ACHN (cell line): ENCODE results near the gene TNNC1.

Source experiments
- DNase-seq: peaks from one replicate; pipeline ENCODE4 v3.0.0-alpha.2; 2015
- in situ Hi-C: cut with HindIII; loops from 2 replicates; pipeline ENCODE4 v1.10.0; 2017; ENCODE audit warnings: low sequenced_read_pairs, low pct_ligation_motif_present, low pct_unique_long_range_greater_than_20kb

Gene TNNC1

DNA sequence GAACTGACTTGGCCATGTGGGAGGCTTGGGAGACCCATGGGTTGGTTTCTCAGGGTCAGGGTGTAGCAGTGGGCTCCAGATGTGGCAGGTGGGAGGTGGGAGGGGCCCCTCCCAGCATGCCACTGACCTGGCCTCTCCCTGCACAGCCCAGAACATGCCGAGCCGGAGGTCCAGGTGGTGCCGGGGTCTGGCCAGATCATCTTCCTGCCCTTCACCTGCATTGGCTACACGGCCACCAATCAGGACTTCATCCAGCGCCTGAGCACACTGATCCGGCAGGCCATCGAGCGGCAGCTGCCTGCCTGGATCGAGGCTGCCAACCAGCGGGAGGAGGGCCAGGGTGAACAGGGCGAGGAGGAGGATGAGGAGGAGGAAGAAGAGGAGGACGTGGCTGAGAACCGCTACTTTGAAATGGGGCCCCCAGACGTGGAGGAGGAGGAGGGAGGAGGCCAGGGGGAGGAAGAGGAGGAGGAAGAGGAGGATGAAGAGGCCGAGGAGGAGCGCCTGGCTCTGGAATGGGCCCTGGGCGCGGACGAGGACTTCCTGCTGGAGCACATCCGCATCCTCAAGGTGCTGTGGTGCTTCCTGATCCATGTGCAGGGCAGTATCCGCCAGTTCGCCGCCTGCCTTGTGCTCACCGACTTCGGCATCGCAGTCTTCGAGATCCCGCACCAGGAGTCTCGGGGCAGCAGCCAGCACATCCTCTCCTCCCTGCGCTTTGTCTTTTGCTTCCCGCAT lies 33.4 kb upstream of the TNNC1 start:
- in situ Hi-C loops, result no loop called here
- DNase-seq, result no peak

DNA sequence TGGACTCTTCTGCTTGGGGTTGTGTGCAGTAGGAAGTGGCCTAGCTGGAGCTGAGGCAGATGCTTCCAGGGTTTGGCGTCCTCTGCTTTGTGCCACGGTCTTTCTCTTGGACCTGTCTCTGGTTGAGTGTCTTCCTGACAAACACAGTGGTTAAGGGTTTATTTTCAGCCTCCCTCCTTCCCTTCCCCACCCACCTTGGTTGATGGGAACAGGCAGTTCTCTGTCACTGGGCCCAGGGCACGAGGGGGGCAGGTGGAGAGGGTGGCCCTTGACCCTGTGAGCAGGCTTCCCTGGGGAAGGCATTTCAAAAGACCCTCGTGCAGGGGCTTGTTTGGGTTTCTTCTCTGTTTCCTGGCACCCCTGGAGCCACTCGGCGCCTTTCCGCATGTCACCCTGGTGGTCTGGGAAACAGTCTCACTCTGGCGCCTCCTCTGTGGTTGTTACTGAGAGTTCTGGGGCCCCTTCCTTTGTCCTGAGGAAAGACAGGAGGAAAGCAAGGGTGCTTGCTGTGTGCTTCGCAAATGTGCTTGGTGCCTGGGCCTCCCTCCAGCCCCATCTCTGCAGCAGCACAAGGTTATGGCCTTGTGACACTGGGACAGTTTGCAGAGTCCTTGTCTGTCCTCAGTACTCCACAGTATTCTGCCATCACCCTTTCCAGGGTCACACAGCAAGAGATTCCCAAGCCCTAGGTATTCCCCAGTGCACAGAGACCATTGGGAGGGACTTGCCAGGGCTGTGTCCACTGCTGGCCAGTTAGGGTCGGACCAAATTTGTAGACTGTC lies 31.0 kb upstream of the TNNC1 start:
- no peak for DNase-seq
- in situ Hi-C loops, result no loop called here

GRCh38 chr3:52483577-52484381 lies 29.9 kb upstream of the TNNC1 start:
- no peak for DNase-seq
- in situ Hi-C loops, result no loop called here

GRCh38 chr3:52483081-52483480 lies 29.2 kb upstream of the TNNC1 start:
- in situ Hi-C loops, result no loop called here
- no peak for DNase-seq

DNA sequence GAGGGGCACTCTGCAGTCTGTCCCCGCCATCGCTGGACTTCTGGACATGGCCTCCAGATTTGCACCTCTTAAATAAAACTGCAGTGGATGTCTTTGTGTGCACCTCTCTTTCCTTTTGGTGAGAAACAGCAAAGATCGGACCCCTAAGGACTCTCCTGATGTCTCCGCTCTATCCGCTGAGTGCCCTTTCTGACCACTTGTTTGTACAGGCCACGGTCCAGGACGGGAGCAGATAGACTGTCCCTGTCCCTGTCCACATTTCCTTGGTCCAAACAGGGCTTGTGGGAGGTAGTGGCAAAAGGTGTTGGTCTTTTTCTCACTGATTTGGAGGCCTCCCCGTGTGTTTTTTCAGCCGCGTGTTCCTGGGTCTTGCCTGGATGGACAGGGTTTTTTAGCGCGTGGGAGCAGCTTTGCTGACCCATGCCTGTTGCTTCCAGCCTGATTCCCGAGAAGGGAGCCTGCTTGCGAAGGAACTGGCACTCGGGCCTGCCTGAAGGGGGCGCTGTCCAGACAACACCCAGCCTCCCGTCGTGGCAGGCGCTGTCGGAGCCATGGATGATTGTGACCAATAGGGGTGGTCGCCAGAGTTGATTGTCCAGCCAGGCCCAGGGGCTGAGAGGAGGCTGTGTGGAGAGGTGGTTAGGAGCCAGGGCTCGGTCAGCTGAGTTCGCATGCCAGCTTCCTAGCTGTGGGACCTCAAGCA lies 28.1 kb upstream of the TNNC1 start:
- peak; percentile 8 for DNase-seq
- in situ Hi-C loops, result no loop called here

GRCh38 chr3:52480768-52481715 lies 27.2 kb upstream of the TNNC1 start:
- in situ Hi-C loops, result no loop called here
- DNase-seq, result no peak

- DNase-seq, result no peak
- in situ Hi-C loops, result no loop called here
These were observed 26.2 kb upstream of the TNNC1 start for GRCh38 chr3:52479877-52480575.

DNA sequence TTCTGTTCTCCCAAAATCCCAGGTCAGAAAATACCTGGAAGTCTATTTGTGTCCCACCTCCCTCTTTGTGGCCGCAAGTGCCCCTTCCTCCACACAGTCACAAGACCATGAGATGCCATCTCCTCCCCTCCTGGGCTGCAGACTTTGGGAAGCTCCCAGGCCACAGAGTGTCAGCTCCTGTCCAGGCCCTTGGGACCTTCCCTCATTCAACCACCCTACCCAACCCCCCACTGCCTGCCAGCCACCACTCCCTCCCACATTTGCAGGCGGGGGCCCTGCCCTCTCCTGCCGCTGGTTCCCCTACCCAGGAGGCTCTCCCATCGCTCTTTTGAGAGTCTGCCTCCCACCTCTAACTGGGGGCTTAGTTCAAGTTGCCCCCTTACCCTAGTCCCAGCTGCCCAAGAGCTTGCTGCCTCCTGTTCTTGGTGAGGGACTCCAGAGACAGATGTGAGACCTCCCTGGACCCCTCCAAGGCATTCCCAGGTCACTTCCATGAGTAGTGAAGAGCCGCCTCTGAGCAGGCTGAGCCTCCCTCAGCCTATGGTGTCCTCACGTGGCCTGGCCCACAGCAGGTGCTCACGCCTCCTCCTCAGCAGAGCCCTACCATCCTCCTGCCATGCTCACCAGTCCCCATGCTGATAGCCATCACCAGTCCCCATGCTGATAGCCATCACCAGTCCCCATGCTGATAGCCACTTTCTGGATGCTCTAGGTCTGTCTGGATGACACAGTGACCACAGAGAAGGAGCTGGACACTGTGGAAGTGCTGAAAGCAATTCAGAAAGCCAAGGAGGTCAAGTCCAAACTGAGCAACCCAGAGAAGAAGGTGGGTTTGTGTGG lies 25.4 kb upstream of the TNNC1 start:
- DNase-seq, result no peak
- in situ Hi-C loops, result no loop called here

DNA sequence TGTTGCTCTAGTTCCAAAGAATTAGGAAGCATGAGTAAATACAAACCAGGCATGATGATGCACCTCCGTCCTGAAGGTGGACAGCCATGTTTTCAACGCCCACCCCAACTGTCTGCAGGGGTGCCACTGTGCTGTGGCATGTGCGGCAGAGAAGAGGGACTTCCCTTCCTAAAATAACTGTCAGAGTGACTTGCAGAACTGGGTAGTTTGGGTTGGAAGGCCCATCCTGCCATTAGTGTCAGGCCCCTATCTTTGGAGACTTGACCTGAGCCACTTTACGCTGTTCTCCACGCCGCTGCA lies 23.9 kb upstream of the TNNC1 start:
- no peak for DNase-seq
- in situ Hi-C loops, result no loop called here

DNA sequence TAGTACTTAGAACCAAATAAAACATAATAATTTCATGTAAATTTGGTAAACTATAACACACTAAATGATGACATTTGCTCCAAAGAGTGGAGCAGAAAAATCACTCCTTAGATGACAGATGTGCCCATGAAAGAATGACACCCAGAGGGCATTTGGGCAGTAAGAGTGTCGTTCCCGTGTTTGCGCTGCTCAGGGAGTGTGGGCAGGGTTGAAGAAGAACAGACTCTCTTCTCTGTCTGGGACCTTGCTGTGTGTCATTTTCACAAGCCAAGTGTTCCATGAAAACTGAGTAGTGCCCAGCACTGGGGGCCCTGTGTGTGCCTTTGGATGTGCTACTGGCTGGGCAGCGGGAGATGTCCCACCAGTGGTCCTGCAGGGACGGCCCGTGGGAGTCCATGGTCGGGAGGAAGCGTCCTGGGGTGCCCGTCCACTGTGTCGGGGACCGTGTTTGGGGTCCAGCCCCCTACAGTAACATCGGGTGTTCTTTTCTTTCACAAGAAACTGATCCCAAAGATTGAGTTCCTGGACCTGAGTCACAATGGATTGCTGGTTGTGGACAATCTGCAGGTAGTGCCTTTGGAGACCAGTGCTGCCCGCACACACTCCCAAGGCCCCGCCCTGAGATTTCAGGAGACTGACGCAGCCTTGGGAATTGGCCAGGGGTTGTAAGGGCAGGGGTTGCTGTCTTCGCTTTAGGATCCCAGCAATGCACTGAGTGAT lies 23.4 kb upstream of the TNNC1 start:
- no peak for DNase-seq
- in situ Hi-C loops, result no loop called here

GRCh38 chr3:52473026-52473425 lies 19.2 kb upstream of the TNNC1 start:
- in situ Hi-C loops, result no loop called here
- no peak for DNase-seq

DNA sequence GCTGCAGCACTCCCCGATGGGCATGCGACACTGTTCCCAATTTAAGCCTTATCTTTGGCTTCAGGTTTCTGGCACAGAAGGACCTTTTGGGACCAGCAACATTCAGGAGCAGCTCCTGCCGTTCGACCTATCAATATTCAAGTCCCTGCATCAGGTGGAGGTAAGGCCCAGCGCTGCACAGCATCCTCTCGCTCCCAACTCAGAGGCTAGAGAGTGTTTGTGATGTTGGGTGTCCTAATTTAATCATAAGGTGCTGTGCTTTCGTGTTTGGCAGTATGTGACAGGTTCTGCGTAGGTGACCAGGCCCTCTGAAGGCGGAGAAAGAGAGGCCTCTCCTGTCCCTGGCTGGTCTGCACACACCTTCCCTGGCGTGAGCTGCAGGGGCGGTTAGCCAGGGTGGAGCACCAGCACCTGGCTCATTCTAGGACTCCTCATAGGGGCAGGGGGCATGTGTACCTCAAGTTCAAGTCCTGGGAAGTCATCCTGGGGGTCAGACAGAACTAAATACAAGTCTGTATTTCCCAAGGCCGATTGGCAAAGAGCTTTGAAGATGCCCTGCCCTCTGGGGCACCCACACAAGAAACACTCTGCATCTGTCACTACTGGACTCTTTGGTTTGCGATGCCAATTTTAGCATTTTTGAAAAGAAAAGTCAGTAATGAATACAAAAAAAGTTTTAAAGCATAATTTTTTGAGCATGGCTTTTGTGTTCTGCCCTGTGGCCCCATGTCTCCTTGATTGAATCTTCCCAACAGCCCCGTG lies 18.6 kb upstream of the TNNC1 start:
- no peak for DNase-seq
- in situ Hi-C loops, result no loop called here

DNA sequence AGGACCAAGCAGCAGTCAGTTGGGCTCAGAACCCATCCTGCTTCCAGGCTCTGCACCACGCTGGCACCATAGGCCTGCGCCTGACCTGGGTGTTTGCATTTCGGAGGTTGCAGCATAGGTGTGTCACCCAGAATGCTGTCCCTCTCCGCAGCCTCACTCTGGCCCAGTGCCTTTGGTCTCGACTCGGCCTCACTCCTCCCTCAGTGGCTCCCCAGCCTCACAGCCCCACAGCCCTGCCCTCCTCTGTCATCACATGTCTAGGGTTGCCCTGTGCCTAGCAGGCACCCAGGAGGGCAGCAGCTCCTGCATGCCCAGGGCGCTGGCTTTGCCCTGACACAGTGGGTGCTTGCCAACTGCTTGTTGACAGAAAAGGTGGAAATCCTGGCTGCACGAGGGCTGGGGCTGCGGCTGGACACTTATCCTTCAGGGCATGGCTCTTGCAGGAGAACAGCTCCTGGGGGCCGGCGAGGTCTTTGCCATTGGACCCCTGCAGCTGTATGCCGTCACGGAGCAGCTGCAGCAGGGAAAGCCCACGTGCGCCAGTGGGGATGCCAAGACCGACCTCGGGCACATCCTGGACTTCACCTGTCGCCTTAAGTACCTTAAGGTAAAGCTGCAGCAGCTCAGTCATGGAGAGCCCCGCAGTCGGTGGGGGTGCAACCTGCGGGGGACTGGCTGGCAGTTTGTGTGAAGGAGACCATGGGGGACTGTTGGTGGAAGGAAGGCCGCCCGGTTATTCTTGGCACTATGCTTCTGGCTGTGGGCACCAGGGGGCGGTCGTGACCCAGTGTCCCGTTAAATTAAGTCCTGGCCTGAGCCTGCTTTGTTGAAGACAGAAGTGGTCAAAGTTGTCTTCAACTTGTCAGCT lies 17.8 kb upstream of the TNNC1 start:
- peak; percentile 22 for DNase-seq
- in situ Hi-C loops, result no loop called here

- DNase-seq, result no peak
- in situ Hi-C loops, result no loop called here
These were observed 17.1 kb upstream of the TNNC1 start for GRCh38 chr3:52470920-52471319.

GRCh38 chr3:52469001-52469400 lies 15.2 kb upstream of the TNNC1 start:
- in situ Hi-C loops, result no loop called here
- DNase-seq, result no peak
